Activated CD4-positive, alpha-beta memory T cell treated with anti-CD3 and anti-CD28 coated beads, Interleukin-2, amount 10 ng/mL, durations not matched to agents 7 days and 5 days (primary cell): ENCODE results near the gene PIGW. TPM values are rescaled to one million over a fixed set of nuclear protein-coding genes. Genes with fewer than 3 reads are reported as not detected.

Experiments
- CTCF ChIA-PET: fragments of 350-600 bp; sonication (Branson Sonifier 250); formaldehyde crosslinking; loops from one replicate; lab custom pipeline; 2021; ENCODE audit warnings: antibody characterized with exemption, inconsistent platforms; lab: Charles Lee
- POLR2A ChIA-PET: fragments of 350-600 bp; sonication (Branson Sonifier 250); formaldehyde crosslinking; loops from one replicate; lab custom pipeline; 2021; ENCODE audit warnings: antibody characterized with exemption; lab: Charles Lee
- DNase-seq: peaks from one replicate; pipeline ENCODE4 v3.0.0-alpha.2; 2020
- H3K27ac Mint-ChIP-seq: one replicate; pipeline ENCODE4 v1.8.0; 2021; ENCODE audit warnings: mild to moderate bottlenecking, mixed read lengths
- H3K27me3 Mint-ChIP-seq: one replicate; pipeline ENCODE4 v1.8.0; 2021; ENCODE audit warnings: mixed read lengths
- H3K36me3 Mint-ChIP-seq: one replicate; pipeline ENCODE4 v1.8.0; 2021; ENCODE audit warnings: low read depth, mixed read lengths
- H3K4me1 Mint-ChIP-seq: one replicate; pipeline ENCODE4 v1.8.0; 2021; ENCODE audit warnings: mixed read lengths
- H3K4me3 Mint-ChIP-seq: one replicate; pipeline ENCODE4 v1.8.0; 2021; ENCODE audit warnings: mild to moderate bottlenecking, mixed read lengths
- H3K9me3 Mint-ChIP-seq: one replicate; pipeline ENCODE4 v1.8.0; 2021; ENCODE audit warnings: mixed read lengths
- total RNA-seq, 2 experiments: library from RNA; stranded (reverse); gene quantifications; one replicate each; pipeline ENCODE4 v1.2.3, GENCODE V29; 2021

The PIGW gene
- total RNA-seq, 2 experiments from 2014 or later, result 6.4 to 6.9 TPM

DNA sequence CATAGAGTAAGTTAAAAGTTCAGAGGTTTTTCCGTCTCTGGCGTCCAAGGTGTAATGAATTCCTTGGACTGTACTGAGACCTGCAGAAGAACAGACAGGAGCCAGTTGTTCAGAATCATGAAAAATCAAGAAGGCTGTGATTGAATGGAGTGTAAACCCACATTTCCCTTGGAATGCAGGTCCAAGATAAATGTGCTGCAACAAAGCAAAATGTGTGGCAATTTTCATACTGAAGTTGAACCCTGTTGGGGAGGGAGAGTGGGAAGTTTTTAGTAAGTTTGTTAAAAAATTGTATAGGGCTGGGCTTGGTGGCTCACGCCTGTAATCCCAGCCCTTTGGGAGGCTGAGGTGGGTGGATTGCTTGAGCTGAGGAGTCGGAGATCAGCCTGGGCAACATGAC is 31.3 kb downstream of the PIGW start:
- ChIA-PET POLR2A (interaction anchor here (0.7 kb wide), 1 partner anchor 19 kb away, joined by 3 read pairs; no protein-coding TSS in a partner anchor), CTCF (no interaction called here)
- DNase-seq, result no peak
- H3K27ac Mint-ChIP-seq, result no peak overlapping the region
- peaks cover 65% of the 10 kb centered on the region for H3K36me3 Mint-ChIP-seq
- no peak overlapping the region for H3K4me3 Mint-ChIP-seq
- no peaks in the 10 kb centered on the region for H3K9me3 Mint-ChIP-seq
- H3K4me1 Mint-ChIP-seq, result peaks cover 8% of the 10 kb centered on the region
- H3K27me3 Mint-ChIP-seq, result no peaks in the 10 kb centered on the region

DNA sequence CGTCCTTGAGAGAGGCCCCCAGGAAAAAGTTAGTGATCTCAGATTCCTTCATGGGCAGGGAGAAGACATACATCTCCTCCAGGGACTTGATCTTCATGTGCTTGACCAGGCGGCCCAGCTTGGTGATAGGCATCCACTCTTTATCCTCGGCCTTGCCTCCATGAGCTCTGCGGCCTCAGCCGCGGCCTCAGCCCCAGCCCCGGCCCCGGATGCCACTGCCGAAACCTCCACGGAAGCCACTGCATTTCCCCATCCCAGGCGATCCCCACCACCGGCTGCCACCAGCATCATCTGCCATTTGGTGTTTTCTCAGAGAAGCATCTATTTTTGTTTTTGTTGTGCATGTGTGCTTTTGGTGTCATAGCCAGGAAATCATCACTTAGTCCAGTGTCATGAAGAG is 40.2 kb downstream of the PIGW start:
- no peak for DNase-seq
- H3K4me3 Mint-ChIP-seq, result no peak overlapping the region
- H3K4me1 Mint-ChIP-seq, result peaks cover 4% of the 10 kb centered on the region
- CTCF ChIA-PET, result no interaction called here
- H3K27me3 Mint-ChIP-seq, result no peaks in the 10 kb centered on the region
- no peaks in the 10 kb centered on the region for H3K9me3 Mint-ChIP-seq
- POLR2A ChIA-PET, result interaction anchor here (1.9 kb wide), 1 partner anchor 29 kb away, joined by 8 read pairs; no protein-coding TSS in a partner anchor
- peaks cover 60% of the 10 kb centered on the region for H3K36me3 Mint-ChIP-seq
- no peak overlapping the region for H3K27ac Mint-ChIP-seq

DNA sequence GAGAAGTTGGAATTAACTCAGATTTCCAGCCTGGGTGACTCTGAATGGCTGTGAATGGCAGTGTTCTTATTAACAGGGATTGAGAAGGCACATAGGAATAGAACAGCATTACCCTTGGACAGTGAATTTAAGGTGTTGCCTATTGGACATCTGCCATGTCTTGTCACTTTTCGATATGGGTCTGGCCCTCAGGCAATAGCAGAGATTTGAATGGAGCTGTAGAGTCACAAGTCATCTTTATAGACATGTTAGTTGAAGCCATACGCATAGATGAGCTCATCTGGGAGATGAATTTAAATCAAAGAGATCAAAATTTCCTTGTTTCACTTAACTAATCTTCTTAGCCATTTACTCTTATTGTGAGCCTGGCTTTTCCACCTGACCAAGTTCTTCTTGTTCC is 42.0 kb downstream of the PIGW start:
- no peak for DNase-seq
- Mint-ChIP-seq H3K4me1 (peaks cover 4% of the 10 kb centered on the region), H3K9me3 (no peaks in the 10 kb centered on the region), H3K27me3 (no peaks in the 10 kb centered on the region), H3K36me3 (peaks cover 59% of the 10 kb centered on the region), H3K4me3 (no peak overlapping the region), H3K27ac (no peak overlapping the region)
- ChIA-PET POLR2A (no interaction called here), CTCF (no interaction called here)

DNA sequence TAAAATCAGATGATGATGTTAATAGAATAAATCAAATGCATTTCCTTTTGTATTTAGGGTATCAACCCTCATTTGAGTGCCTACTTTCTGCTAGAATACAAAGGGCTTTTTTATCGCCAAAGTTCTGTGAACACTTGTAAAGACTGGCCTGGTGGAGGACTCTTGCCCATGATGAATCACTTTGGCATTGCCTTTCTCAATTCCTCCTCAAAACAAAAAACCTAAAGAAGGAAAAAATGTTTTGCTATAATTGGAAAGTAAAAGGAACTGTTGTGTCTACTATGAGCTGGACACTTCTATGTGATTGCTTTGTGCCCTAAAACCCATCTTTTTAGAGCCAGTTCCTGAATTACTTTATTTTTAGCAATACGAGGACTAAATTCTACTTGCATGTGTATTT is 43.9 kb downstream of the PIGW start:
- H3K4me1 Mint-ChIP-seq, result peaks cover 4% of the 10 kb centered on the region
- H3K36me3 Mint-ChIP-seq, result peaks cover 55% of the 10 kb centered on the region

DNA sequence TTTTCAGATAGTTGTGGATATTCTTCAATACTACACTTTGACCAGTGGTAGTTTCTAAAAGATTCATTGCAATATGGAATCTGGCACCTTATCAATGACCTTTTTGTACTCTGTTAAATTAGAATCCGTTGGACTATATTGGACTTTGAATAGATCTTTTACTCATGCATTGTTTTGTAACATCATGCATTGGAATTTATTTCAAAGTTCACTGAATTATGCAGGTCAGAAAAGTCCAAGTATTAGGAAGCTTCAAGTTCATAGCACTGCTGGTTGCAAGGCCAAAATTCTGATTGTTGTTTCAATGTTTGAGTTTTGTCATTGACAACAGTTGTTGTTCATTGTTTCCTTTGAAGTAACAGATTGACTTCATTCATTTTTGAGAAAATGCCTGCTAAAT is 49.0 kb downstream of the PIGW start:
- H3K27me3 Mint-ChIP-seq, result no peaks in the 10 kb centered on the region
- peaks cover 61% of the 10 kb centered on the region for H3K36me3 Mint-ChIP-seq
- no peaks in the 10 kb centered on the region for H3K9me3 Mint-ChIP-seq
- H3K4me3 Mint-ChIP-seq, result no peak overlapping the region
- no peak overlapping the region for H3K27ac Mint-ChIP-seq
- H3K4me1 Mint-ChIP-seq, result peaks cover 6% of the 10 kb centered on the region
- ChIA-PET POLR2A (interaction anchor here (1.1 to 1.7 kb wide), 2 partner anchors 18 kb away, joined by 3 to 6 read pairs; partner anchors contain the start of gene MRM1), CTCF (interaction anchor here (3.6 kb wide), 1 partner anchor 19 kb away, joined by 16 read pairs; the partner anchor contains the start of gene MRM1)
- no peak for DNase-seq

More for the DNA sequence above, 43.9 kb downstream of the PIGW start:
- H3K9me3 Mint-ChIP-seq, result no peaks in the 10 kb centered on the region
- H3K4me3 Mint-ChIP-seq, result no peak overlapping the region
- no peak for DNase-seq
- H3K27ac Mint-ChIP-seq, result no peak overlapping the region
- H3K27me3 Mint-ChIP-seq, result no peaks in the 10 kb centered on the region
- CTCF ChIA-PET, result no interaction called here
- POLR2A ChIA-PET, result interaction anchor here (0.6 kb wide), 1 partner anchor 34 kb away, joined by 3 read pairs; the partner anchor contains the start of gene GGNBP2

DNA sequence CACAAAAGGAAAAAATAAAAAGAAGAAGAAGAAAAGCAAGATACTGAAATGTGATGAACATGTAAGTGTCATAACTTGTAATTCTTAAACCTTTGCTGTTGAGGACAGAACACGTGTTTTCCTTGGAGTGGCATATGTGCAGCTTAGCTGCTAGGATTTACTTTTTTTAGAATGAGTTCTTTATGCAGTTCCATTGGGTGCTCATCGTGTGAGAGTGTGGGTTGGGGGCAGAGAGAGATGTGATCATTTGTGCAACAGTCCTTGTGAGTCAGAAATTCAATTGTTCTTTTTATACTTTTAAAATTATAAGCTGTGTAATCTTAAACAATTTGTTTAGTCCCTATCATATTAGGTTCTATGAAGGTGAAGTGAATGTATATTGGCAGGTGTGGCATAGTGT is 51.4 kb downstream of the PIGW start:
- ChIA-PET CTCF (interaction anchor here (1.2 to 1.3 kb wide), 2 partner anchors 17 to 28 kb away, joined by 3 to 8 read pairs; no protein-coding TSS in a partner anchor), POLR2A (interaction anchor here (1.0 to 1.9 kb wide), 2 partner anchors 15 to 41 kb away, joined by 4 to 7 read pairs; partner anchors contain the start of gene MRM1)
- no peak for DNase-seq
- Mint-ChIP-seq H3K27ac (no peak overlapping the region), H3K36me3 (peaks cover 71% of the 10 kb centered on the region), H3K4me1 (peaks cover 23% of the 10 kb centered on the region), H3K27me3 (no peaks in the 10 kb centered on the region), H3K4me3 (no peak overlapping the region), H3K9me3 (no peaks in the 10 kb centered on the region)

Other genes with a start within 250 kb of the PIGW start
- gene TBC1D3G, start 211.1 kb upstream of the PIGW start, total RNA-seq, result not detected
- not detected for gene TBC1D3H, start 146.6 kb upstream of the PIGW start, total RNA-seq
- 10 to 100 TPM; 38.1 to 38.9 TPM for gene ZNHIT3, start 48.3 kb upstream of the PIGW start, total RNA-seq
- gene MYO19, start 119 bp upstream of the PIGW start, total RNA-seq, result 10 to 100 TPM; 87.2 to 92.2 TPM
- 100 to 1,000 TPM in 1 of 2 experiments, 10 to 100 TPM in 1; 94.0 to 106 TPM for gene GGNBP2, start 9.9 kb downstream of the PIGW start, total RNA-seq
- gene DHRS11, start 56.9 kb downstream of the PIGW start, total RNA-seq, result 1 to 10 TPM; 3.7 to 3.8 TPM
- gene MRM1, start 66.6 kb downstream of the PIGW start, total RNA-seq, result 1 to 10 TPM; 7.3 to 8.4 TPM